Type B pancreatic cell (in vitro differentiated cells): ENCODE data around the gene EDRF1. TPM values are rescaled to one million over a fixed set of nuclear protein-coding genes. Genes with fewer than 3 reads are reported as not detected.

Source experiments
- DNase-seq: peaks from one replicate; pipeline ENCODE4 v3.0.0; 2021; ENCODE audit warnings: mixed read lengths; ENCODE audit not compliant: unreplicated experiment; ENCODE audit errors: extremely low spot score
- H3K27ac Mint-ChIP-seq: 2 replicates; pipeline ENCODE4 v1.8.0; 2021; ENCODE audit warnings: mild to moderate bottlenecking, mixed read lengths
- H3K27me3 Mint-ChIP-seq: 2 replicates; pipeline ENCODE4 v1.8.0; 2021; ENCODE audit warnings: mixed read lengths
- H3K36me3 Mint-ChIP-seq: 2 replicates; pipeline ENCODE4 v1.8.0; 2021; ENCODE audit warnings: mixed read lengths
- H3K4me1 Mint-ChIP-seq: one replicate; pipeline ENCODE4 v1.8.0; 2021; ENCODE audit warnings: mixed read lengths; ENCODE audit not compliant: unreplicated experiment
- H3K4me3 Mint-ChIP-seq: 2 replicates; pipeline ENCODE4 v1.8.0; 2021; ENCODE audit warnings: mild to moderate bottlenecking, mixed read lengths
- H3K9me3 Mint-ChIP-seq: 2 replicates; pipeline ENCODE4 v1.8.0; 2021; ENCODE audit warnings: mixed read lengths
- total RNA-seq: library from RNA; stranded (reverse); gene quantifications from 2 replicates; pipeline ENCODE4 v1.2.1, GENCODE V29; 2021; ENCODE audit warnings: low replicate concordance
- TF ChIP-seq, protein P1 (sequence below): fragments of 200-600 bp; sonication (generic); conservative IDR thresholded peaks from 2 replicates; pipeline ENCODE4 v1.5.0; 2021; ENCODE audit warnings: antibody characterized with exemption, mild to moderate bottlenecking

EDRF1 gene
- total RNA-seq, 1 donor from 2014 or later: 35.4 TPM

GRCh38 chr10:125772112-125772863, 52.8 kb downstream of the EDRF1 start:
- no peak for DNase-seq
- Mint-ChIP-seq H3K36me3 (peaks cover 8% of the 10 kb centered on the region), H3K9me3 (no peaks in the 10 kb centered on the region), H3K4me3 (no peak overlapping the region), H3K4me1 (peaks cover 9% of the 10 kb centered on the region), H3K27me3 (no peaks in the 10 kb centered on the region), H3K27ac (no peak overlapping the region)
- TF ChIP-seq, protein P1, sequence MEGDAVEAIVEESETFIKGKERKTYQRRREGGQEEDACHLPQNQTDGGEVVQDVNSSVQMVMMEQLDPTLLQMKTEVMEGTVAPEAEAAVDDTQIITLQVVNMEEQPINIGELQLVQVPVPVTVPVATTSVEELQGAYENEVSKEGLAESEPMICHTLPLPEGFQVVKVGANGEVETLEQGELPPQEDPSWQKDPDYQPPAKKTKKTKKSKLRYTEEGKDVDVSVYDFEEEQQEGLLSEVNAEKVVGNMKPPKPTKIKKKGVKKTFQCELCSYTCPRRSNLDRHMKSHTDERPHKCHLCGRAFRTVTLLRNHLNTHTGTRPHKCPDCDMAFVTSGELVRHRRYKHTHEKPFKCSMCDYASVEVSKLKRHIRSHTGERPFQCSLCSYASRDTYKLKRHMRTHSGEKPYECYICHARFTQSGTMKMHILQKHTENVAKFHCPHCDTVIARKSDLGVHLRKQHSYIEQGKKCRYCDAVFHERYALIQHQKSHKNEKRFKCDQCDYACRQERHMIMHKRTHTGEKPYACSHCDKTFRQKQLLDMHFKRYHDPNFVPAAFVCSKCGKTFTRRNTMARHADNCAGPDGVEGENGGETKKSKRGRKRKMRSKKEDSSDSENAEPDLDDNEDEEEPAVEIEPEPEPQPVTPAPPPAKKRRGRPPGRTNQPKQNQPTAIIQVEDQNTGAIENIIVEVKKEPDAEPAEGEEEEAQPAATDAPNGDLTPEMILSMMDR: no peak

- peaks cover 5% of the 10 kb centered on the region for H3K4me1 Mint-ChIP-seq
- no peaks in the 10 kb centered on the region for H3K9me3 Mint-ChIP-seq
- TF ChIP-seq, protein P1: no peak
- no peak overlapping the region for H3K27ac Mint-ChIP-seq
- DNase-seq: peak; percentile 58
- H3K27me3 Mint-ChIP-seq: no peaks in the 10 kb centered on the region
- no peak overlapping the region for H3K4me3 Mint-ChIP-seq
- H3K36me3 Mint-ChIP-seq: peaks cover 5% of the 10 kb centered on the region
Observed at GRCh38 chr10:125772864-125773180, 53.3 kb downstream of the EDRF1 start.

GRCh38 chr10:125773687-125774543, 54.4 kb downstream of the EDRF1 start:
- Mint-ChIP-seq H3K9me3 (no peaks in the 10 kb centered on the region), H3K4me1 (no peaks in the 10 kb centered on the region), H3K36me3 (no peaks in the 10 kb centered on the region), H3K27me3 (no peaks in the 10 kb centered on the region), H3K27ac (no peak overlapping the region), H3K4me3 (no peak overlapping the region)
- TF ChIP-seq, protein P1: no peak
- peak; percentile 69 for DNase-seq

DNA sequence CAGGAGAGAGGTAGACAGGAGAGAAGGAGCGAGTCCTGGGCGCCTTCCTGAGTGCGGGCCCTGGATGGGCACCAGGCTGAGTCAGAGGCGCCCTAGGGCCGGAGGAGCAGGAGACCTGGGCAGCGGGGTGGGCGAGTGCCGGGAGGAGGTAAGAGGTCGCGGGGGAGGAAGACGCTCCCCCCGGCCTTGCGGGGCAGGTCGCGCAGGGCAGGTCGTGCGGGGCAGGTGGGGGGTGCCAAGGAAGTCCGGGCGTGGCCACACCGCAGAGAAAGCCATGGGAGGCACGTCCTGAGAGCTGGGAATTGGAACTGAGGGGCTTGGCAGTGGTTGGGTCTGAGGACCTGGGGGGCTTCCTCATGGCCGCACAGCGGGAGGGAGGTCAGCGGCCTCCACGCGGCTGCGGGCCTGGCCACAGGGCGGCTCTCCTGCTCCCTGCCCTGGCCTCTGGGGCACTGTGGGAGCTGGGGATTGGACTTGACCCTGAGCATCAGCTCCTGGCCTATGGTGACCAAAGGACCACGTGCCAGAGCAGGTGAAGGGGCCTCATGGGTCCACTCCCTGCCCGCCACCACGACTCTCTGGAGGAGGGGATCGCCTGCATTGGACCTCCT, 55.2 kb downstream of the EDRF1 start:
- H3K4me1 Mint-ChIP-seq: no peaks in the 10 kb centered on the region
- H3K27me3 Mint-ChIP-seq: no peaks in the 10 kb centered on the region
- H3K36me3 Mint-ChIP-seq: no peaks in the 10 kb centered on the region
- TF ChIP-seq, protein P1: no peak
- H3K27ac Mint-ChIP-seq: no peak overlapping the region
- DNase-seq: peak; percentile 57
- no peak overlapping the region for H3K4me3 Mint-ChIP-seq
- H3K9me3 Mint-ChIP-seq: no peaks in the 10 kb centered on the region

DNA sequence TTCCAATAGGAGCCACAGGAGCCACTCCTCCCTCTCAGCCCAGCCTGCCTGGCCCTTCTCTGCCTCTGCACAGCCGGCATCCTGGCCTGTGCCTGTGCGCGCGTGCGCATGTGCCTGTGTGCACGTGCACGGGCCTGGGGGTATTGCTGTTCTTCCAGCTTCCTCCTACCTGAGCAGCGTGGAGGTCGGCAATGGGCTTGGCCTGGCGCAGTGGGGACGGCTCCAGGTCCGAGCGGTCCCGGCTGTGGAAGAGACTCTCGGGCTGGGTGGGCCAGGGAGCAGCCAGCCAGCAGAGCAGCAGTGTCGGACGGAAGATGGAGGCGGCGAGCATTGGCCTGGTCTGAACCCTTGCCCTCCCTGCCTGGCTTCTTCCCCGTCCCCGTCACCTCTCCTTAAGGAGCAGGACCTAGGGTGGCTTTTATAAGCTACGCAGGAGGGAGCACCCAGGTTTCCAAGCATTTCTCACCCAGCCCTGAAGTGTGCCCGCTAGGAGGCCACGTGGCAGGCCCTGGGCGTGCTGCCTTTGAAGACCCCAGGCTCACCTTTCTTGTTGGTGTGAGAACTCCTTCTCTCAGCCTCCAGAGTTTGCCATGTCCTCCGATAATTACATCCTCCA, 56.1 kb downstream of the EDRF1 start, which contains the start of gene MMP21:
Gene MMP21, minus strand, starts transcription at position 331 of the 616 bp plus-strand sequence. Its CDS starts 0 bp downstream, at position 331.
- H3K4me1 Mint-ChIP-seq: no peaks in the 10 kb centered on the region
- H3K36me3 Mint-ChIP-seq: no peaks in the 10 kb centered on the region
- TF ChIP-seq, protein P1: no peak

More for the DNA sequence above, 56.1 kb downstream of the EDRF1 start, which contains the start of gene MMP21:
- peak; percentile 61 for DNase-seq
- no peak within 1 kb of the TSS for H3K27ac Mint-ChIP-seq
- no peaks in the 10 kb centered on the region for H3K9me3 Mint-ChIP-seq
- no peaks in the 10 kb centered on the region for H3K27me3 Mint-ChIP-seq
- H3K4me3 Mint-ChIP-seq: no peak within 1 kb of the TSS
